ENCODE results near the gene ARL10.

Gene ARL10

GRCh38 chr5:176365351-176366231 lies at the start of gene ARL10:
TSS of gene ARL10 (plus strand) at chr5:176365487. CDS start at chr5:176365564, 77 bp downstream.
- peak; percentile 76 for DNase-seq

GRCh38 chr5:176317534-176318374 lies 47.5 kb upstream of the ARL10 start:
- no peak for DNase-seq

GRCh38 chr5:176319827-176320554 lies 45.3 kb upstream of the ARL10 start:
- DNase-seq = no peak

GRCh38 chr5:176320577-176320976 lies 44.7 kb upstream of the ARL10 start:
- no peak for DNase-seq

- no peak for DNase-seq
Measured at GRCh38 chr5:176334031-176334770, 31.1 kb upstream of the ARL10 start.

- DNase-seq = no peak
Measured at GRCh38 chr5:176337913-176338312, 27.4 kb upstream of the ARL10 start.

- no peak for DNase-seq
Measured at GRCh38 chr5:176339304-176339703, 26.0 kb upstream of the ARL10 start.

GRCh38 chr5:176341325-176342157 lies 23.7 kb upstream of the ARL10 start:
- DNase-seq = no peak

- DNase-seq = no peak
Measured at GRCh38 chr5:176342158-176342483, 23.2 kb upstream of the ARL10 start.

- no peak for DNase-seq
Measured at GRCh38 chr5:176342766-176343458, 22.4 kb upstream of the ARL10 start.

- no peak for DNase-seq
Measured at GRCh38 chr5:176350416-176350815, 14.9 kb upstream of the ARL10 start.

GRCh38 chr5:176352116-176352878 lies 13.0 kb upstream of the ARL10 start:
- DNase-seq = no peak

- no peak for DNase-seq
Measured at GRCh38 chr5:176353533-176353932, 11.8 kb upstream of the ARL10 start.

- no peak for DNase-seq
Measured at GRCh38 chr5:176355400-176356178, 9.7 kb upstream of the ARL10 start.

GRCh38 chr5:176356179-176356566 lies 9.1 kb upstream of the ARL10 start:
- no peak for DNase-seq

GRCh38 chr5:176359658-176360057 lies 5.6 kb upstream of the ARL10 start:
- no peak for DNase-seq

GRCh38 chr5:176360894-176361436 lies 4.3 kb upstream of the ARL10 start:
- DNase-seq = peak; percentile 52

- peak; percentile 95 for DNase-seq
Measured at GRCh38 chr5:176361437-176362232, 3.7 kb upstream of the ARL10 start, which contains the start of gene KIAA1191. TSS of gene KIAA1191 (minus strand) at chr5:176361764. CDS start at chr5:176359508, 2,256 bp downstream.
